Endothelial cell of umbilical vein (primary cell): Measurements from ENCODE around the gene RFC5.
"Not testable (repeated sequence)": the region's sequence is repeated elsewhere in the genome, so short reads cannot be mapped to it uniquely, and the experiment has no call there.

ENCODE experiments used
- EZH2 ChIP-seq: IDR thresholded peaks from 2 replicates; pipeline ENCODE4 v1.6.1; 2012; ENCODE audit warnings: borderline replicate concordance, low read depth, mild to moderate bottlenecking, moderate library complexity, low read length, inconsistent platforms; ENCODE audit not compliant: severe bottlenecking
- FOS ChIP-seq: IDR thresholded peaks from 2 replicates; pipeline ENCODE4 v1.6.1; 2011; ENCODE audit warnings: mild to moderate bottlenecking, low read length, moderate library complexity, borderline replicate concordance; ENCODE audit not compliant: insufficient read depth
- JUN ChIP-seq: IDR thresholded peaks from 2 replicates; pipeline ENCODE4 v1.6.1; 2011; ENCODE audit warnings: borderline replicate concordance, low read depth; ENCODE audit not compliant: insufficient read length, insufficient read depth
- POLR2A ChIP-seq: IDR thresholded peaks from 2 replicates; pipeline ENCODE4 v1.6.1; 2012; ENCODE audit warnings: low read depth, mild to moderate bottlenecking, control low read depth, low read length
- POLR2AphosphoS5 ChIP-seq: IDR thresholded peaks from 2 replicates; pipeline ENCODE4 v1.6.1; 2012; ENCODE audit warnings: low read depth, mild to moderate bottlenecking, control low read depth, low read length, moderate library complexity; ENCODE audit not compliant: insufficient read depth
- TF ChIP-seq, protein P1 (sequence below), 2 donors: IDR thresholded peaks; 1 replicate in 1 of 2; 2 replicates in 1 of 2; pipeline ENCODE4 v1.5.1; 2011; ENCODE audit warnings: low read length in 2 of 2, mild to moderate bottlenecking in 2 of 2, moderate library complexity in 2 of 2, control low read depth in 1 of 2, inconsistent platforms in 1 of 2, low read depth in 1 of 2; ENCODE audit not compliant: insufficient read depth in 1 of 2; ENCODE audit errors: extremely low read depth in 1 of 2

DNA sequence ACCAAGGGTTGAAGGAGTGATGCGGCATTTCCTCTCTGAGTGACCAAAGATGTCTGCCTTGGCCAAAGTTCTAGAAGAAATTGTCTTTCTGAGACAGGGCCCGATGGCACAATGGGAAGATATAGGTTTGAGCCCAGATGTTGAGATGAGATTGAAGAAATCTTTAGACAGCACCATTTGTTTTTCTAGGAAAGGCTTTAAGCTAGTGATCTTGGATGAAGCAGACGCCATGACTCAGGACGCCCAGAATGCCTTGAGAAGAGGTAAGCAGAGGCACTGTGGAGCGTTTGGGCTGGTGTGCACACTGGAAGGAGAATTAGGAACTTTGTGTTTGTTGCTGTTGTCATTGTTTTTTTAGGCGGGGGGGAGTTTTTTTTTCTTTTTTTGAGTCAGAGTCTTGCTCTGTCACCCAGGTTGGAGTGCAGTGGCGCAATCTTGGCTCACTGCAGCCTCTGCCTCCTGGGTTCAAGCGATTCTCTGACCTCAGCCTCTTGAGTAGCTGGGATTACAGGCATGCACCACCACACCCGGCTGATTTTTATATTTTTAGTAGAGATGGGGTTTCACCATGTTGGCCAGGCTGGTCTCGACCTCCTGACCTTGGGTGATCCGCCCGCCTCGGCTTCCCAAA lies 5.7 kb downstream of the RFC5 start:
- TF ChIP-seq, protein P1, sequence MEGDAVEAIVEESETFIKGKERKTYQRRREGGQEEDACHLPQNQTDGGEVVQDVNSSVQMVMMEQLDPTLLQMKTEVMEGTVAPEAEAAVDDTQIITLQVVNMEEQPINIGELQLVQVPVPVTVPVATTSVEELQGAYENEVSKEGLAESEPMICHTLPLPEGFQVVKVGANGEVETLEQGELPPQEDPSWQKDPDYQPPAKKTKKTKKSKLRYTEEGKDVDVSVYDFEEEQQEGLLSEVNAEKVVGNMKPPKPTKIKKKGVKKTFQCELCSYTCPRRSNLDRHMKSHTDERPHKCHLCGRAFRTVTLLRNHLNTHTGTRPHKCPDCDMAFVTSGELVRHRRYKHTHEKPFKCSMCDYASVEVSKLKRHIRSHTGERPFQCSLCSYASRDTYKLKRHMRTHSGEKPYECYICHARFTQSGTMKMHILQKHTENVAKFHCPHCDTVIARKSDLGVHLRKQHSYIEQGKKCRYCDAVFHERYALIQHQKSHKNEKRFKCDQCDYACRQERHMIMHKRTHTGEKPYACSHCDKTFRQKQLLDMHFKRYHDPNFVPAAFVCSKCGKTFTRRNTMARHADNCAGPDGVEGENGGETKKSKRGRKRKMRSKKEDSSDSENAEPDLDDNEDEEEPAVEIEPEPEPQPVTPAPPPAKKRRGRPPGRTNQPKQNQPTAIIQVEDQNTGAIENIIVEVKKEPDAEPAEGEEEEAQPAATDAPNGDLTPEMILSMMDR (IDR thresholded peaks at IDR 0.05; ENCODE audit: extremely low read depth in 1 of 2, insufficient read depth in 1 of 2, low read depth in 1 of 2, low read length in 2 of 2) = not testable (repeated sequence)
- TF ChIP-seq JUN, EZH2, FOS, POLR2A, POLR2AphosphoS5: not testable (repeated sequence)
